ENCODE measurements around the gene MXD4.

- TF ChIP-seq EZH2phosphoT487 (IDR thresholded peaks at IDR 0.05; ENCODE audit: insufficient read depth, low read depth) = no peak
- TF ChIP-seq EZH2 (IDR thresholded peaks at IDR 0.05; ENCODE audit: insufficient read depth, poor library complexity, severe bottlenecking) = no peak
Observed at GRCh38 chr4:2269618-2270163, 7.8 kb upstream of the MXD4 start.
